ENCODE results near the gene SLC38A9.

DNA sequence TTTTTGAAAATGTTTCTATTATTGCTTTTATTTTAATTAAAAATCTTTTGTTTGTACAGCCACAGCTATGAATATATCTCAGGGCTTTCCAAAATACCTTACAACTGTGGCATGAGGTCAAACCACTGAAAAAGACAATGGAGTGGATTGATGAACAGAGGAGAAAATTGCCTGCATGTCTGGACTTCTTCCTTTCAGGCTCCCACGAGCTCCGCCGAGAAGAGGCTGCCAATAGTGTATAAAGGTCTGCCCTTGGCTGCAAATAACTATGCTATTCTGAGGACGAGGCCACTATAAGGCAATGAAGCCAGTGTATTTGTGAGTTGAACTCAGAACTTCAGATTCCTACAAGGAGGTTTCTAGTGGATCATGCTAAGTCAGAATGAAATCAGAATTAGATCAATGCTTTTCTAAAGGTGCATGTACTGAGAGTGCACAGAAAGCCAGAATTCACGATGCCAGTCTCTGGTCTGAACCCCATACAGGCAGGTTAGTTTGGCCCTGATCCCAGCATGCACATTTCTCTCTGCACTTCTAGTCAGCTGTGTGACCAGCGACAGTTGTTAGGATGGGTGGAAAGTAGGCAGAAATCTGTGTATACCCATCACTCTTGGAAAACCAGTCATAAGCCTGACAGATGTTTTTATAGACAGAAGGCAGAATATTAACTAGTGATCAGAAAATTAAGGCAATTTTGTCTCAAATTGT lies 134.6 kb downstream of the SLC38A9 start:
- TF ChIP-seq, protein P1, sequence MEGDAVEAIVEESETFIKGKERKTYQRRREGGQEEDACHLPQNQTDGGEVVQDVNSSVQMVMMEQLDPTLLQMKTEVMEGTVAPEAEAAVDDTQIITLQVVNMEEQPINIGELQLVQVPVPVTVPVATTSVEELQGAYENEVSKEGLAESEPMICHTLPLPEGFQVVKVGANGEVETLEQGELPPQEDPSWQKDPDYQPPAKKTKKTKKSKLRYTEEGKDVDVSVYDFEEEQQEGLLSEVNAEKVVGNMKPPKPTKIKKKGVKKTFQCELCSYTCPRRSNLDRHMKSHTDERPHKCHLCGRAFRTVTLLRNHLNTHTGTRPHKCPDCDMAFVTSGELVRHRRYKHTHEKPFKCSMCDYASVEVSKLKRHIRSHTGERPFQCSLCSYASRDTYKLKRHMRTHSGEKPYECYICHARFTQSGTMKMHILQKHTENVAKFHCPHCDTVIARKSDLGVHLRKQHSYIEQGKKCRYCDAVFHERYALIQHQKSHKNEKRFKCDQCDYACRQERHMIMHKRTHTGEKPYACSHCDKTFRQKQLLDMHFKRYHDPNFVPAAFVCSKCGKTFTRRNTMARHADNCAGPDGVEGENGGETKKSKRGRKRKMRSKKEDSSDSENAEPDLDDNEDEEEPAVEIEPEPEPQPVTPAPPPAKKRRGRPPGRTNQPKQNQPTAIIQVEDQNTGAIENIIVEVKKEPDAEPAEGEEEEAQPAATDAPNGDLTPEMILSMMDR (IDR thresholded peaks at IDR 0.05): no peak
- TF ChIP-seq EZH2 (IDR thresholded peaks at IDR 0.05; ENCODE audit: borderline replicate concordance, insufficient read depth, low read depth, low read length, poor library complexity, severe bottlenecking): no peak

Measured in B cell (primary cell).